Mesenchymal stem cell (in vitro differentiated cells and primary cell): ENCODE results near the gene DHRS13.

Experiments
- DNase-seq: peaks from one replicate; pipeline ENCODE4 v3.0.0-alpha.2; 2013
- H2AFZ ChIP-seq: one replicate; pipeline ENCODE4 v1.6.1; 2013; ENCODE audit warnings: low read depth, mild to moderate bottlenecking, control low read depth, inconsistent platforms, low read length, moderate library complexity
- H2AK5ac ChIP-seq: 2 replicates; pipeline ENCODE4 v1.6.1; 2013; ENCODE audit warnings: low read length, moderate library complexity, mild to moderate bottlenecking, inconsistent platforms; ENCODE audit not compliant: severe bottlenecking
- H2BK120ac ChIP-seq: one replicate; pipeline ENCODE4 v1.6.1; 2013; ENCODE audit warnings: low read depth, mild to moderate bottlenecking, inconsistent platforms, low read length, moderate library complexity
- H2BK12ac ChIP-seq, 2 experiments: one replicate each; pipeline ENCODE4 v1.6.1; 2013; ENCODE audit warnings: inconsistent platforms in 2 of 2, low read length in 2 of 2, mild to moderate bottlenecking in 2 of 2, moderate library complexity in 2 of 2, control low read depth in 1 of 2
- H2BK15ac ChIP-seq: one replicate; pipeline ENCODE4 v1.6.1; 2013; ENCODE audit warnings: mild to moderate bottlenecking, low read depth, inconsistent platforms; ENCODE audit not compliant: poor library complexity, severe bottlenecking
- H2BK5ac ChIP-seq: 2 replicates; pipeline ENCODE4 v1.6.1; 2013; ENCODE audit warnings: low read depth, mild to moderate bottlenecking, low read length, control low read depth, inconsistent platforms; ENCODE audit not compliant: poor library complexity, severe bottlenecking
- H3K14ac ChIP-seq, 2 experiments: one replicate each; pipeline ENCODE4 v1.6.1; 2013; ENCODE audit warnings: inconsistent platforms in 2 of 2, low read length in 2 of 2, control low read depth in 1 of 2, mild to moderate bottlenecking in 1 of 2, moderate library complexity in 1 of 2
- H3K18ac ChIP-seq, 2 experiments: one replicate each; pipeline ENCODE4 v1.6.1; 2013; ENCODE audit warnings: inconsistent platforms in 2 of 2, low read length in 2 of 2, control low read depth in 1 of 2, low read depth in 1 of 2, mild to moderate bottlenecking in 1 of 2
- H3K23ac ChIP-seq, 2 experiments: one replicate each; pipeline ENCODE4 v1.6.1; 2013; ENCODE audit warnings: inconsistent platforms in 2 of 2, low read length in 2 of 2, mild to moderate bottlenecking in 2 of 2, moderate library complexity in 2 of 2, control low read depth in 1 of 2
- H3K27ac ChIP-seq: 2 replicates; pipeline ENCODE4 v1.5.1; 2013; ENCODE audit warnings: mild to moderate bottlenecking, moderate library complexity, low read length, control low read depth, inconsistent platforms; ENCODE audit not compliant: poor library complexity, severe bottlenecking
- H3K27me3 ChIP-seq, 2 experiments: 2 replicates each; pipeline versions ENCODE4 v1.6.1 to v1.7.0; 2013; ENCODE audit warnings: low read length in 2 of 2, mild to moderate bottlenecking in 2 of 2, moderate library complexity in 2 of 2, control low read depth in 1 of 2, inconsistent platforms in 1 of 2; ENCODE audit not compliant: control insufficient read depth in 1 of 2, insufficient read depth in 1 of 2
- H3K36me3 ChIP-seq, 2 experiments: 2 replicates each; pipeline versions ENCODE4 v1.6.1 to v1.7.0; 2013; ENCODE audit warnings: low read length in 2 of 2, control low read depth in 1 of 2, inconsistent platforms in 1 of 2, low read depth in 1 of 2, mild to moderate bottlenecking in 1 of 2; ENCODE audit not compliant: insufficient read depth in 2 of 2, control insufficient read depth in 1 of 2
- H3K4ac ChIP-seq, 2 experiments: one replicate each; pipeline ENCODE4 v1.6.1; 2013; ENCODE audit warnings: inconsistent platforms in 2 of 2, low read length in 2 of 2, mild to moderate bottlenecking in 2 of 2, moderate library complexity in 2 of 2, control low read depth in 1 of 2, low read depth in 1 of 2
- H3K4me1 ChIP-seq: 2 replicates; pipeline ENCODE4 v1.6.1; 2013; ENCODE audit warnings: low read depth, low read length, control low read depth; ENCODE audit not compliant: control insufficient read depth, insufficient read depth
- H3K4me2 ChIP-seq: 2 replicates; pipeline ENCODE4 v1.6.1; 2013; ENCODE audit warnings: low read length, mild to moderate bottlenecking, inconsistent platforms; ENCODE audit not compliant: poor library complexity, severe bottlenecking
- H3K4me3 ChIP-seq, 2 experiments: 2 replicates each; pipeline versions ENCODE4 v1.5.1 to v1.7.0; 2013; ENCODE audit warnings: low read length in 2 of 2, mild to moderate bottlenecking in 2 of 2, control low read depth in 1 of 2, low read depth in 1 of 2; ENCODE audit not compliant: insufficient read depth in 1 of 2
- H3K79me1 ChIP-seq: replicated peaks from 2 replicates; pipeline ENCODE4 v1.6.1; 2013; ENCODE audit warnings: mild to moderate bottlenecking, control low read depth, low read length, inconsistent platforms; ENCODE audit not compliant: poor library complexity, severe bottlenecking
- H3K9ac ChIP-seq: 2 replicates; pipeline ENCODE4 v1.7.0; 2013; ENCODE audit warnings: mild to moderate bottlenecking, low read length, moderate library complexity
- H3K9me3 ChIP-seq: 2 replicates; pipeline ENCODE4 v1.7.0; 2013; ENCODE audit warnings: mild to moderate bottlenecking, low read length; ENCODE audit not compliant: control insufficient read depth
- H4K8ac ChIP-seq: one replicate; pipeline ENCODE4 v1.6.1; 2013; ENCODE audit warnings: inconsistent platforms, mild to moderate bottlenecking, low read length, moderate library complexity
- H4K91ac ChIP-seq: one replicate; pipeline ENCODE4 v1.6.1; 2013; ENCODE audit warnings: mild to moderate bottlenecking, low read length, inconsistent platforms
- WGBS: methylation state at CpG from one replicate; pipeline ENCODE4 v1.1.7; 2013; ENCODE audit warnings: mixed read lengths; 5-methylcytosine and 5-hydroxymethylcytosine counted together

The DHRS13 gene

GRCh38 chr17:28908640-28909167 lies 5.8 kb upstream of the DHRS13 start:
- H3K27me3 ChIP-seq = no peaks in the 10 kb centered on the region
- peak; percentile 82 for DNase-seq
- WGBS = 63% methylated on average over 6 of the region's 6 CpGs
- H2AK5ac ChIP-seq = no peak overlapping the region
- H3K9ac ChIP-seq = peak overlapping the region; percentile 88
- H3K27ac ChIP-seq = no peak overlapping the region
- no peaks in the 10 kb centered on the region for H3K9me3 ChIP-seq
- H2BK12ac ChIP-seq = no peak overlapping the region
- H3K18ac ChIP-seq = peak overlapping the region in 1 of 2 experiments; percentile 23
- no peak overlapping the region for H4K91ac ChIP-seq
- no peak overlapping the region for H3K23ac ChIP-seq
- no peak overlapping the region for H2BK5ac ChIP-seq
- no peak overlapping the region for H2BK15ac ChIP-seq
- peaks cover 79 to 90% of the 10 kb centered on the region in 2 experiments for H3K36me3 ChIP-seq
- peaks cover 2% of the 10 kb centered on the region for H3K4me1 ChIP-seq
- H3K79me1 ChIP-seq = peaks cover 43% of the 10 kb centered on the region
- H4K8ac ChIP-seq = peak overlapping the region; percentile 0
- H3K4me3 ChIP-seq = peak overlapping the region in 1 of 2 experiments; percentile 42
- peak overlapping the region in 1 of 2 experiments; percentile 32 for H3K4ac ChIP-seq
- H3K4me2 ChIP-seq = no peak overlapping the region
- no peak overlapping the region for H2BK120ac ChIP-seq
- H2AFZ ChIP-seq = no peak overlapping the region
- H3K14ac ChIP-seq = no peak overlapping the region

GRCh38 chr17:28907709-28908475 lies 5.0 kb upstream of the DHRS13 start:
- H3K14ac ChIP-seq = no peak overlapping the region
- no peak overlapping the region for H2BK15ac ChIP-seq
- H3K4me2 ChIP-seq = no peak overlapping the region
- no peak overlapping the region for H2AK5ac ChIP-seq
- no peak overlapping the region for H2BK5ac ChIP-seq
- peaks cover 5% of the 10 kb centered on the region for H3K4me1 ChIP-seq
- DNase-seq = no peak
- H2BK120ac ChIP-seq = no peak overlapping the region
- no peak overlapping the region for H4K8ac ChIP-seq
- no peak overlapping the region for H2AFZ ChIP-seq
- no peak overlapping the region for H3K27ac ChIP-seq
- H3K36me3 ChIP-seq = peaks cover 71 to 82% of the 10 kb centered on the region in 2 experiments
- H3K27me3 ChIP-seq = no peaks in the 10 kb centered on the region
- no peak overlapping the region for H4K91ac ChIP-seq
- no peaks in the 10 kb centered on the region for H3K9me3 ChIP-seq
- H3K18ac ChIP-seq = no peak overlapping the region
- no peak overlapping the region for H3K23ac ChIP-seq
- H2BK12ac ChIP-seq = no peak overlapping the region
- WGBS = 100% methylated on average over 1 of the region's 3 CpGs
- peak overlapping the region in 1 of 2 experiments; percentile 42 for H3K4me3 ChIP-seq
- H3K79me1 ChIP-seq = peaks cover 39% of the 10 kb centered on the region
- peak overlapping the region; percentile 88 for H3K9ac ChIP-seq
- H3K4ac ChIP-seq = no peak overlapping the region

- H3K14ac ChIP-seq = no peak overlapping the region
- H3K9me3 ChIP-seq = no peaks in the 10 kb centered on the region
- DNase-seq = no peak
- peaks cover 31% of the 10 kb centered on the region for H3K79me1 ChIP-seq
- 98% methylated on average over 7 of the region's 7 CpGs for WGBS
- H2AK5ac ChIP-seq = no peak overlapping the region
- no peak overlapping the region for H3K4ac ChIP-seq
- H2AFZ ChIP-seq = no peak overlapping the region
- no peaks in the 10 kb centered on the region for H3K27me3 ChIP-seq
- H2BK120ac ChIP-seq = no peak overlapping the region
- no peak overlapping the region for H3K27ac ChIP-seq
- H3K4me2 ChIP-seq = no peak overlapping the region
- H3K23ac ChIP-seq = no peak overlapping the region
- H2BK15ac ChIP-seq = no peak overlapping the region
- no peak overlapping the region for H2BK12ac ChIP-seq
- H3K9ac ChIP-seq = peak overlapping the region; percentile 88
- H4K91ac ChIP-seq = no peak overlapping the region
- H3K18ac ChIP-seq = no peak overlapping the region
- peak overlapping the region in 1 of 2 experiments; percentile 42 for H3K4me3 ChIP-seq
- H3K36me3 ChIP-seq = peaks cover 61 to 71% of the 10 kb centered on the region in 2 experiments
- peak overlapping the region; percentile 31 for H4K8ac ChIP-seq
- H2BK5ac ChIP-seq = no peak overlapping the region
- peaks cover 7% of the 10 kb centered on the region for H3K4me1 ChIP-seq
Measured at GRCh38 chr17:28906706-28907438, 4.0 kb upstream of the DHRS13 start.

GRCh38 chr17:28906276-28906675 lies 3.4 kb upstream of the DHRS13 start:
- H3K27ac ChIP-seq = no peak overlapping the region
- no peak overlapping the region for H2AK5ac ChIP-seq
- no peak overlapping the region for H3K4me3 ChIP-seq
- no peak overlapping the region for H3K9ac ChIP-seq
- H2BK12ac ChIP-seq = no peak overlapping the region
- no peaks in the 10 kb centered on the region for H3K27me3 ChIP-seq
- no peak overlapping the region for H2AFZ ChIP-seq
- no peak overlapping the region for H2BK5ac ChIP-seq
- H3K36me3 ChIP-seq = peaks cover 55 to 65% of the 10 kb centered on the region in 2 experiments
- no peak overlapping the region for H2BK15ac ChIP-seq
- DNase-seq = no peak
- H3K79me1 ChIP-seq = peaks cover 27% of the 10 kb centered on the region
- no peak overlapping the region for H2BK120ac ChIP-seq
- H3K23ac ChIP-seq = no peak overlapping the region
- no peak overlapping the region for H3K14ac ChIP-seq
- no peak overlapping the region for H3K4me2 ChIP-seq
- no peak overlapping the region for H3K4ac ChIP-seq
- H3K4me1 ChIP-seq = peaks cover 9% of the 10 kb centered on the region
- no peak overlapping the region for H3K18ac ChIP-seq
- H3K9me3 ChIP-seq = no peaks in the 10 kb centered on the region
- H4K8ac ChIP-seq = peak overlapping the region; percentile 31
- H4K91ac ChIP-seq = no peak overlapping the region
- 96% methylated on average over 9 of the region's 9 CpGs for WGBS
